ENCODE data around the gene TMCC3. TPM values are rescaled to one million over a fixed set of nuclear protein-coding genes. Genes with fewer than 3 reads are reported as not detected.

The TMCC3 gene
- total RNA-seq, 1 experiment from 2014 or later: 1.9 TPM

DNA sequence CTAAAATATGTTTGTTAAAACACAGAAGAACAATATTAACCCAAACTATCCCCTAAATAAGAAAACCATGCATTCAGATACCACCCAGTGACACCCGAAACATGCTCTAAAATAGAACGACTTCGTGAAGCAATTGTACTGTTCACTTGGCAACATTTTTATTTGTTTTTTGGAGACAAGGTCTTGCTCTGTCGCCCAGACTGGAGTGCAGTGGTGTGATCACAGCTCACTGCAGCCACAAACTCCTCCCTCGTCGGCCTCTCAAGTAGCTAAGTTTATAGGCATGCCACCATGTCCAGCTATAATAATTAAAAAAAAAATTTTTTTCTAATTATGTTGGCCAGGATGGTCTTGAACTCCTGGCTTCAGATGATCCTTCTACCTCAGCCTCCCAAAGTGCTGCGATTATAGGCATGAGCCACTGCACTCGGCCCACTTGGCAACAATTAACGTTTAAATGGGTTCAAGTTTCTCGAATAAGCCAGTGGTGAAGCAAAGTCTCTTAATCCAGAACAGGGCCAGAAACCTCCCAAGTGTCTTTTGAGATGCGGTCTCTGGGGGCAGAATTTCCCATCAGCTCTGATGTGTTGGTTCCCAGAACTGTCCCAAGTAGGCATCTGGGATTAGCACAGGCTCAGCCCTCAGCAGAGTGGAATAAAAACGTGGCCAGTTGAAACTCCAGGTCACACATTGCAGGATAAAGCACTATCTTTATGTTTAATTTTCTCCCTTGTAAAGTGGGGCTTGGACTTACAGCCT is 74.5 kb downstream of the TMCC3 start:
- H3K4me1 Mint-ChIP-seq (ENCODE audit: insufficient read depth, unreplicated experiment): no peaks in the 10 kb centered on the region
- H3K9me3 Mint-ChIP-seq (ENCODE audit: unreplicated experiment): no peaks in the 10 kb centered on the region
- DNase-seq (ENCODE audit: unreplicated experiment): no peak
- no peaks in the 10 kb centered on the region for H3K36me3 Mint-ChIP-seq (ENCODE audit: insufficient read depth, unreplicated experiment)
- H3K4me3 Mint-ChIP-seq (ENCODE audit: unreplicated experiment): no peak overlapping the region
- no peak overlapping the region for H3K27ac Mint-ChIP-seq (ENCODE audit: low read depth, unreplicated experiment)
- ChIA-PET POLR2A (no interaction called here), CTCF (interaction anchor here (0.6 kb wide), 1 partner anchor 80 kb away, joined by 3 read pairs; no protein-coding TSS in a partner anchor)
- H3K27me3 Mint-ChIP-seq (ENCODE audit: insufficient read depth, unreplicated experiment): no peaks in the 10 kb centered on the region
- intact Hi-C loops (cut with micrococcal nuclease): no loop called here
- no TSS peak for BruUV-seq (replicated peaks)
- TF ChIP-seq, protein P1, sequence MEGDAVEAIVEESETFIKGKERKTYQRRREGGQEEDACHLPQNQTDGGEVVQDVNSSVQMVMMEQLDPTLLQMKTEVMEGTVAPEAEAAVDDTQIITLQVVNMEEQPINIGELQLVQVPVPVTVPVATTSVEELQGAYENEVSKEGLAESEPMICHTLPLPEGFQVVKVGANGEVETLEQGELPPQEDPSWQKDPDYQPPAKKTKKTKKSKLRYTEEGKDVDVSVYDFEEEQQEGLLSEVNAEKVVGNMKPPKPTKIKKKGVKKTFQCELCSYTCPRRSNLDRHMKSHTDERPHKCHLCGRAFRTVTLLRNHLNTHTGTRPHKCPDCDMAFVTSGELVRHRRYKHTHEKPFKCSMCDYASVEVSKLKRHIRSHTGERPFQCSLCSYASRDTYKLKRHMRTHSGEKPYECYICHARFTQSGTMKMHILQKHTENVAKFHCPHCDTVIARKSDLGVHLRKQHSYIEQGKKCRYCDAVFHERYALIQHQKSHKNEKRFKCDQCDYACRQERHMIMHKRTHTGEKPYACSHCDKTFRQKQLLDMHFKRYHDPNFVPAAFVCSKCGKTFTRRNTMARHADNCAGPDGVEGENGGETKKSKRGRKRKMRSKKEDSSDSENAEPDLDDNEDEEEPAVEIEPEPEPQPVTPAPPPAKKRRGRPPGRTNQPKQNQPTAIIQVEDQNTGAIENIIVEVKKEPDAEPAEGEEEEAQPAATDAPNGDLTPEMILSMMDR (IDR thresholded peaks at IDR 0.05; ENCODE audit: unreplicated experiment): no peak

DNA sequence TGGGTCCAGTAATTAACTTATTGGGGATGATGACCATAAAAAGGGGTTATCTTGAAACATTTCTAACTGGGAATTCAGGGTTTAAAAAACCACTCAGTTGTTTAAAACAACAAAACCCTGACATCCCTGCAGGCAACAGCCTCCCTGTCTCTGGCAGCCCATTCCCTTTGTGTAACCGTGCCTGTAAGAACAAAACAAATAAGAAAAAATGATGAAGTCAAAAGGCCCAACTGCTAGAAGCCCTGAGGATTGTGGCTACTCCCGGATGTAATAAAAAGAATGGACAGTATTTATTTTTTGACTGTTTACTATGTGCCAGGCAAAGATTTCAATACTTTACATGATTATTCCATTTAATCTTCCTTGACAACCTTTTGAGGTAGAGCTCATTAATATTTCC is 75.3 kb downstream of the TMCC3 start:
- ChIA-PET POLR2A (no interaction called here), CTCF (no interaction called here)
- intact Hi-C loops (cut with micrococcal nuclease): no loop called here
- H3K36me3 Mint-ChIP-seq (ENCODE audit: insufficient read depth, unreplicated experiment): no peaks in the 10 kb centered on the region
- H3K9me3 Mint-ChIP-seq (ENCODE audit: unreplicated experiment): no peaks in the 10 kb centered on the region
- peaks cover 3% of the 10 kb centered on the region for H3K4me1 Mint-ChIP-seq (ENCODE audit: insufficient read depth, unreplicated experiment)
- no peaks in the 10 kb centered on the region for H3K27me3 Mint-ChIP-seq (ENCODE audit: insufficient read depth, unreplicated experiment)
- H3K4me3 Mint-ChIP-seq (ENCODE audit: unreplicated experiment): no peak overlapping the region
- no peak for DNase-seq (ENCODE audit: unreplicated experiment)
- TF ChIP-seq, protein P1 (IDR thresholded peaks at IDR 0.05; ENCODE audit: unreplicated experiment): no peak
- no peak overlapping the region for H3K27ac Mint-ChIP-seq (ENCODE audit: low read depth, unreplicated experiment)
- no TSS peak for BruUV-seq (replicated peaks)

DNA sequence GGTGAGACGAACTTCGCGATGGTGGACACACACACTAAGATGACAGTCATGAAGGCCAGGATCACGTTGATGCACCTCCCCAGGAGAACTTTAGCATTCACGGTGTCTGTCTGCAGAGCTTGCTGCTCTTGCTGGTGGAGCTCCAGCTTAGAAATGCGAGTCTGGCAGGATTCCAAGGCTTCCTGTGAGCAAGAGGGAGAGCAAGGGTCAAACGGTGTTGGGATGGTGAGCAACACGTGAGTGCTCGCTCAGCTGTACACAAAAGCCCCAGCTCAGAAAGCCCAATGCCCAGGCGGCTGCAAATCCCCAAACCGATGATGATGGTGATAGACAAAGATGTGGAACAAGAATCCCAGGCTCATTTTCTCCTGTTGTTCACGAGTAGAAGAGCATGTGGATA is 78.8 kb downstream of the TMCC3 start:
- no peak overlapping the region for H3K27ac Mint-ChIP-seq (ENCODE audit: low read depth, unreplicated experiment)
- peak; percentile 85 for DNase-seq (ENCODE audit: unreplicated experiment)
- no TSS peak for BruUV-seq (replicated peaks)
- no peaks in the 10 kb centered on the region for H3K36me3 Mint-ChIP-seq (ENCODE audit: insufficient read depth, unreplicated experiment)
- TF ChIP-seq, protein P1 (IDR thresholded peaks at IDR 0.05; ENCODE audit: unreplicated experiment): no peak
- POLR2A ChIA-PET: no interaction called here
- no peak overlapping the region for H3K4me3 Mint-ChIP-seq (ENCODE audit: unreplicated experiment)
- CTCF ChIA-PET: no interaction called here
- intact Hi-C loops (cut with micrococcal nuclease): no loop called here
- H3K4me1 Mint-ChIP-seq (ENCODE audit: insufficient read depth, unreplicated experiment): peaks cover 6% of the 10 kb centered on the region
- no peaks in the 10 kb centered on the region for H3K9me3 Mint-ChIP-seq (ENCODE audit: unreplicated experiment)
- no peaks in the 10 kb centered on the region for H3K27me3 Mint-ChIP-seq (ENCODE audit: insufficient read depth, unreplicated experiment)

DNA sequence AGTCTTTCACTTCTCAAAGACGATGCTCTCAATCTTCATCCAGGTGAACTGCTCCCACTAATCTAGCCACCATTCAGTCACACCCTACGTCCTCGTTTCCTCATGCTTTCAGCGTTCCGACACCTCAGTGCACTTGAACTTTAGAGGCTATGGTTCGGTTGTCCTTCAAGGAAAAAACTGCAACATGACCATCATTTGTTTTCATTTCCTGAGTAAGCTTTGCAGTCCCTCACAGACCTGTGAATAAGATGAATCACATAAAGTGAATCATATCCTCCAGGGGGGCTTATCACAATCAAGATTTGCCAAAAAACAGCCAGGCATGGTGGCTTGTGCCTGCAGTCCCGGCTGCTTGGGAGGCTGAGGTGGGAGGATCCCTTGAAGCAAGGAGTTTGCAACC is 80.2 kb downstream of the TMCC3 start:
- no TSS peak for BruUV-seq (replicated peaks)
- DNase-seq (ENCODE audit: unreplicated experiment): peak; percentile 45
- no peak overlapping the region for H3K4me3 Mint-ChIP-seq (ENCODE audit: unreplicated experiment)
- no peaks in the 10 kb centered on the region for H3K36me3 Mint-ChIP-seq (ENCODE audit: insufficient read depth, unreplicated experiment)
- H3K4me1 Mint-ChIP-seq (ENCODE audit: insufficient read depth, unreplicated experiment): peaks cover 6% of the 10 kb centered on the region
- ChIA-PET POLR2A (interaction anchor here (0.6 kb wide), 1 partner anchor 74 kb away, joined by 3 read pairs; no protein-coding TSS in a partner anchor), CTCF (no interaction called here)
- intact Hi-C loops (cut with micrococcal nuclease): no loop called here
- no peaks in the 10 kb centered on the region for H3K9me3 Mint-ChIP-seq (ENCODE audit: unreplicated experiment)
- TF ChIP-seq, protein P1 (IDR thresholded peaks at IDR 0.05; ENCODE audit: unreplicated experiment): no peak
- H3K27ac Mint-ChIP-seq (ENCODE audit: low read depth, unreplicated experiment): no peak overlapping the region
- no peaks in the 10 kb centered on the region for H3K27me3 Mint-ChIP-seq (ENCODE audit: insufficient read depth, unreplicated experiment)

Measured in MCF 10A (cell line).